CD4-positive, alpha-beta T cell (primary cell): Measurements from ENCODE around the gene ATP6V1E1. TPM values are rescaled to one million over a fixed set of nuclear protein-coding genes. Genes with fewer than 3 reads are reported as not detected.

ENCODE experiments used
- ATAC-seq: fragments of 200-7000 bp; cut with Tn5 transposase; one replicate; pipeline ENCODE4 v1.10.0; 2022; ENCODE audit warnings: mild to moderate bottlenecking; ENCODE audit not compliant: poor library complexity
- CTCF ChIA-PET: fragments of 350-600 bp; sonication (Branson Sonifier 250); formaldehyde crosslinking; loops from one replicate; lab custom pipeline; 2021; ENCODE audit warnings: antibody characterized with exemption, inconsistent platforms; lab: Charles Lee
- POLR2A ChIA-PET: fragments of 350-600 bp; sonication (Branson Sonifier 250); formaldehyde crosslinking; loops from one replicate; lab custom pipeline; 2021; ENCODE audit warnings: antibody characterized with exemption, inconsistent platforms; lab: Charles Lee
- DNase-seq, 14 experiments: peaks; one replicate each; pipeline ENCODE4 v3.0.0-alpha.2; 2013 to 2020; ENCODE audit warnings: mixed read lengths in 2 of 14
- H3K27ac ChIP-seq, 2 donors: one replicate each; pipeline versions ENCODE4 v1.5.1 to v1.7.0; 2013; ENCODE audit warnings: low read length in 2 of 2, low read depth in 1 of 2, mild to moderate bottlenecking in 1 of 2
- H3K27me3 ChIP-seq, 2 experiments: 1 replicate in 1 of 2; 2 replicates in 1 of 2; pipeline versions ENCODE4 v1.6.1 to v1.7.0; 2013; ENCODE audit warnings: low read length in 2 of 2, control low read depth in 1 of 2, mild to moderate bottlenecking in 1 of 2, moderate library complexity in 1 of 2; ENCODE audit not compliant: insufficient read depth in 2 of 2, control insufficient read depth in 1 of 2
- H3K36me3 ChIP-seq: one replicate; pipeline ENCODE4 v1.6.1; 2013; ENCODE audit warnings: low read length, control low read depth; ENCODE audit not compliant: insufficient read depth
- H3K4me1 ChIP-seq: one replicate; pipeline ENCODE4 v1.6.1; 2013; ENCODE audit warnings: low read length, control low read depth; ENCODE audit not compliant: insufficient read depth
- H3K4me3 ChIP-seq: one replicate; pipeline ENCODE4 v1.5.1; 2013; ENCODE audit warnings: mild to moderate bottlenecking, low read length, moderate library complexity
- H3K9me3 ChIP-seq, 2 experiments: 1 replicate in 1 of 2; 2 replicates in 1 of 2; pipeline versions ENCODE4 v1.6.1 to v1.7.0; 2013; ENCODE audit warnings: low read length in 2 of 2, mild to moderate bottlenecking in 2 of 2, control low read depth in 1 of 2, moderate library complexity in 1 of 2; ENCODE audit not compliant: control insufficient read depth in 1 of 2, insufficient read depth in 1 of 2
- H3K27ac Mint-ChIP-seq: one replicate; pipeline ENCODE4 v1.8.0; 2020; ENCODE audit warnings: mixed read lengths
- H3K27me3 Mint-ChIP-seq: one replicate; pipeline ENCODE4 v1.8.0; 2021; ENCODE audit warnings: mixed read lengths
- H3K36me3 Mint-ChIP-seq: one replicate; pipeline ENCODE4 v1.8.0; 2021; ENCODE audit warnings: low read depth, mixed read lengths
- H3K4me1 Mint-ChIP-seq: one replicate; pipeline ENCODE4 v1.8.0; 2021; ENCODE audit warnings: low read depth, mixed read lengths
- H3K4me3 Mint-ChIP-seq: one replicate; pipeline ENCODE4 v1.8.0; 2020; ENCODE audit warnings: mild to moderate bottlenecking, mixed read lengths
- H3K9me3 Mint-ChIP-seq: one replicate; pipeline ENCODE4 v1.8.0; 2020; ENCODE audit warnings: mixed read lengths
- CTCF ChIP-seq: fragments of 200-600 bp; IDR thresholded peaks from one replicate; pipeline ENCODE4 v1.8.0; 2022; ENCODE audit warnings: antibody characterized with exemption, mild to moderate bottlenecking
- intact Hi-C, 2 experiments: fragments of 100-400 bp; cut with DNase I in 1 of 2; cut with micrococcal nuclease in 1 of 2; formaldehyde crosslinking; loops; one replicate each; pipeline versions ENCODE4 v1.15.1 to v1.9.0; 2023 to 2025; cut with DNase I, micrococcal nuclease
- total RNA-seq, 174 experiments: library from RNA in 2 of 174; stranded (reverse) in 2 of 174; gene quantifications; one replicate each; pipeline ENCODE4 v1.2.3 and lab custom pipeline; 2021 to 2026

Gene ATP6V1E1
- total RNA-seq, 2 experiments from 2014 or later: 48.4 to 50.8 TPM

- Mint-ChIP-seq H3K4me3 (no peak overlapping the region), H3K27me3 (no peaks in the 10 kb centered on the region), H3K4me1 (no peaks in the 10 kb centered on the region), H3K36me3 (no peaks in the 10 kb centered on the region), H3K27ac (no peak overlapping the region), H3K9me3 (no peaks in the 10 kb centered on the region)
- no peak for DNase-seq
- Histone ChIP-seq H3K27ac (no peak overlapping the region), H3K9me3 (no peaks in the 10 kb centered on the region), H3K4me3 (no peak overlapping the region), H3K4me1 (no peaks in the 10 kb centered on the region), H3K27me3 (no peaks in the 10 kb centered on the region), H3K36me3 (no peaks in the 10 kb centered on the region)
- no peak for ATAC-seq
- TF ChIP-seq CTCF: no peak
- ChIA-PET POLR2A (no interaction called here), CTCF (no interaction called here)
- intact Hi-C loops: no loop called here
These were observed 73.7 kb downstream of the ATP6V1E1 start for GRCh38 chr22:17554814-17555213.

GRCh38 chr22:17552737-17553136 is 75.8 kb downstream of the ATP6V1E1 start:
- Histone ChIP-seq H3K4me1 (no peaks in the 10 kb centered on the region), H3K9me3 (no peaks in the 10 kb centered on the region), H3K4me3 (no peak overlapping the region), H3K27me3 (no peaks in the 10 kb centered on the region), H3K36me3 (no peaks in the 10 kb centered on the region), H3K27ac (no peak overlapping the region)
- intact Hi-C loops: no loop called here
- no peak for ATAC-seq
- CTCF ChIA-PET: no interaction called here
- no peak for TF ChIP-seq CTCF
- H3K27me3 Mint-ChIP-seq: no peaks in the 10 kb centered on the region
- no peak overlapping the region for H3K27ac Mint-ChIP-seq
- H3K4me3 Mint-ChIP-seq: no peak overlapping the region
- H3K36me3 Mint-ChIP-seq: no peaks in the 10 kb centered on the region
- DNase-seq: no peak
- POLR2A ChIA-PET: no interaction called here
- H3K4me1 Mint-ChIP-seq: no peaks in the 10 kb centered on the region
- H3K9me3 Mint-ChIP-seq: no peaks in the 10 kb centered on the region

GRCh38 chr22:17549655-17550054 is 78.9 kb downstream of the ATP6V1E1 start:
- CTCF ChIA-PET: no interaction called here
- Mint-ChIP-seq H3K36me3 (no peaks in the 10 kb centered on the region), H3K4me3 (no peak overlapping the region)

More at GRCh38 chr22:17549655-17550054, 78.9 kb downstream of the ATP6V1E1 start:
- H3K27me3 Mint-ChIP-seq: no peaks in the 10 kb centered on the region
- H3K4me3 ChIP-seq: no peak overlapping the region
- TF ChIP-seq CTCF: no peak
- H3K4me1 ChIP-seq: no peaks in the 10 kb centered on the region
- DNase-seq (no peak), ATAC-seq (no peak)
- POLR2A ChIA-PET: no interaction called here
- H3K27ac Mint-ChIP-seq: no peak overlapping the region
- H3K9me3 ChIP-seq: no peaks in the 10 kb centered on the region
- intact Hi-C loops: no loop called here
- H3K36me3 ChIP-seq: no peaks in the 10 kb centered on the region
- H3K4me1 Mint-ChIP-seq: no peaks in the 10 kb centered on the region
- no peaks in the 10 kb centered on the region for H3K27me3 ChIP-seq
- no peaks in the 10 kb centered on the region for H3K9me3 Mint-ChIP-seq
- H3K27ac ChIP-seq: no peak overlapping the region
